GM12878 (cell line): Measurements from ENCODE around the gene PPP2R2B. TPM values are rescaled to one million over a fixed set of nuclear protein-coding genes. Genes with fewer than 3 reads are reported as not detected.

Source experiments
- ATF7 ChIP-seq: fragments of 450-650 bp; IDR thresholded peaks from 2 replicates; pipeline ENCODE4 v1.6.1; 2016; ENCODE audit warnings: low read depth, mild to moderate bottlenecking
- BMI1 ChIP-seq: fragments of 450-650 bp; IDR thresholded peaks from 2 replicates; pipeline ENCODE4 v1.6.1; 2016; ENCODE audit warnings: mild to moderate bottlenecking, moderate library complexity, borderline replicate concordance
- E4F1 ChIP-seq: fragments of 450-650 bp; IDR thresholded peaks from 2 replicates; pipeline ENCODE4 v1.6.1; 2018; ENCODE audit warnings: borderline replicate concordance, mild to moderate bottlenecking; ENCODE audit not compliant: partially characterized antibody
- HDAC6 ChIP-seq: fragments of 200-600 bp; sonication (generic); IDR thresholded peaks from one replicate; pipeline ENCODE4 v1.8.0; 2017; ENCODE audit warnings: antibody characterized with exemption; ENCODE audit not compliant: unreplicated experiment
- PAX8 ChIP-seq: fragments of 450-650 bp; IDR thresholded peaks from 2 replicates; pipeline ENCODE4 v1.6.1; 2017; ENCODE audit warnings: mild to moderate bottlenecking, moderate library complexity
- SIN3A ChIP-seq: IDR thresholded peaks from 2 replicates; pipeline ENCODE4 v1.6.1; 2012; ENCODE audit warnings: low read depth, low read length, improper control_type of control experiment
- SPI1 ChIP-seq: IDR thresholded peaks from 2 replicates; pipeline ENCODE4 v1.6.1; 2011; ENCODE audit warnings: low read depth, mild to moderate bottlenecking, low read length, moderate library complexity, borderline replicate concordance; ENCODE audit not compliant: insufficient read depth
- WRNIP1 ChIP-seq: IDR thresholded peaks from 2 replicates; pipeline ENCODE4 v1.6.1; 2011; ENCODE audit warnings: low read depth, low read length, improper control_type of control experiment, borderline replicate concordance
- ZBTB40 ChIP-seq: fragments of 450-650 bp; IDR thresholded peaks from 2 replicates; pipeline ENCODE4 v1.6.1; 2016; ENCODE audit warnings: mild to moderate bottlenecking, moderate library complexity, borderline replicate concordance
- ZZZ3 ChIP-seq: IDR thresholded peaks from 2 replicates; pipeline ENCODE4 v1.6.1; 2011; ENCODE audit warnings: low read depth; ENCODE audit not compliant: control insufficient read depth, insufficient read length
- polyA plus RNA-seq, 11 experiments: library from polyadenylated mRNA; depleted of rRNA in 4 of 11; unstranded in 6 of 11; stranded (reverse) in 5 of 11; fragments of >200 nt; fragmentation: Nextera tagmentation in 4 of 11; fragmentation: Illumina TruSeq in 1 of 11; extraction: Ambion mirVana in 4 of 11; extraction: Trizol in 1 of 11; gene quantifications; 1 replicate in 1 of 11; 2 replicates in 10 of 11; pipeline versions ENCODE4 v1.2.1 to v1.2.3, GENCODE V29; 2011 to 2016; ENCODE audit warnings: inconsistent platforms in 2 of 11, missing spikeins in 2 of 11, low read depth in 1 of 11
- total RNA-seq, 4 experiments: library from RNA; depleted of rRNA in 3 of 4; stranded (reverse); fragments of >200 nt in 3 of 4; fragmentation: Illumina TruSeq in 1 of 4; extraction: Trizol in 1 of 4; gene quantifications; 2 replicates each; pipeline versions ENCODE4 v1.2.1 to v1.2.3, GENCODE V29; 2013 to 2021

Gene PPP2R2B
- total and polyA plus RNA-seq, 10 of the 15 experiments (the other 5 are each of a cell fraction or from before 2014, with no cell fraction given), result not detected

- no peak for TF ChIP-seq ZBTB40
- TF ChIP-seq SPI1, result no peak
- TF ChIP-seq SIN3A, result no peak
- TF ChIP-seq HDAC6, result no peak
- TF ChIP-seq PAX8, result no peak
- TF ChIP-seq E4F1, result no peak
- no peak for TF ChIP-seq ZZZ3
- TF ChIP-seq WRNIP1, result no peak
- TF ChIP-seq BMI1, result no peak
- no peak for TF ChIP-seq ATF7
- TF ChIP-seq, all 136 proteins: peak for 0
These were observed 181.3 kb downstream of the PPP2R2B start (continued) for GRCh38 chr5:146697211-146697610.
